Bone marrow (tissue), 2 donors: ENCODE data around the gene MOGAT1.
"Not testable (repeated sequence)": the region's sequence is repeated elsewhere in the genome, so short reads cannot be mapped to it uniquely, and the experiment has no call there.

Experiments
- DNase-seq, 2 donors: peaks; one replicate each; lab custom pipeline; 2025; lab: John Stamatoyannopoulos, UW

Gene MOGAT1

GRCh38 chr2:222710736-222711135 is 39.3 kb downstream of the MOGAT1 start:
- no peak for DNase-seq

DNA sequence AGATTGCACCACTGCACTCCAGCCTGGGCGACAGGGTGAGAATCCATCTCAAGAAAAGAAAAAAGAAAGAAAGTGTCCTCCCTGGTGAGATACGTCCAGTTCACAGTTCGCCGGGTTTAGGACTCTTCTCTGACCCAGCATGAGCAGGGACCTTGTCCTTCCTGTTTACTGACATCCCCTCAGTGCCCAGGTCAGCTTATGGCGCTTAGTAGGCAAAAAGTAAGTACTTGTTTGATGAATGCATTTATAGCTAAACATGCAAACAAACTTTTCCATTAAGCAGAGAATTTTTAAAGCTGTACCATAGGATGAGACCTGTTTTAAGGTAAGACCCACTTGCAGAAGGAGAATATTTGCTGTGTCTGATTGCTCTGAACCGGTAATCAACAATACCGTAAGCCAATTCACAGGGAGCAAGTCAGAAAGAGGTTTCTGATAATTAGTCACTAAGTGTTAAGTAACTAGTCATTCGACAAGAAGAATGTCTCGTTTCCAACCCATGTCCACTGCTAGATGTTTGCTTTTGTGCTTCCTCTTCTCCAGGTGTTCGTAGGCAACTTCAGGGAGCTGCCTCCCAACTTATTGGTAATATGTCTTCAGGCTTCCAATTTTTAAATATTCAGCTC is 40.0 kb downstream of the MOGAT1 start:
- no peak for DNase-seq

DNA sequence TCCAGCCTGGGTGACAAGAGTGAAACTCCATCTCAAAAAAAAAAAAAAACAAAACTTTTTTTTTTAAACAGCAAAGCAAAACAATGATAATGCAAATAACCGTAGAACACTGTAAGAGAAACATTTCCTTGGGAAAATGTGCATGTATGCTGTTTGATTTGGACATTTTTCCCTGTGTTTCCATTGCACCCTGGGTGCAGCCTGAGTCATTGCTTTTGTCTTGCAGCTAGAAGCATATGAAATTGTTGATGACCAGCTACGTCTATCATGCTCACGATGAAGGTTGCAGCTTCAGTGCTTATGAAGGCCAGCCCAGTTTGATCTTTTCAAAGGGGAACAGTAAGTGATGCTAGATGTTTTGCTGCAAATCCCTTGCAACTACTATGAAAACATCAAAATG is 41.5 kb downstream of the MOGAT1 start:
- no peak for DNase-seq

- no peak for DNase-seq
Measured at GRCh38 chr2:222714361-222715241, 43.1 kb downstream of the MOGAT1 start.

- peak in 1 of 2 donors; percentile 31 for DNase-seq
Measured at GRCh38 chr2:222715742-222716141, 44.3 kb downstream of the MOGAT1 start.

DNA sequence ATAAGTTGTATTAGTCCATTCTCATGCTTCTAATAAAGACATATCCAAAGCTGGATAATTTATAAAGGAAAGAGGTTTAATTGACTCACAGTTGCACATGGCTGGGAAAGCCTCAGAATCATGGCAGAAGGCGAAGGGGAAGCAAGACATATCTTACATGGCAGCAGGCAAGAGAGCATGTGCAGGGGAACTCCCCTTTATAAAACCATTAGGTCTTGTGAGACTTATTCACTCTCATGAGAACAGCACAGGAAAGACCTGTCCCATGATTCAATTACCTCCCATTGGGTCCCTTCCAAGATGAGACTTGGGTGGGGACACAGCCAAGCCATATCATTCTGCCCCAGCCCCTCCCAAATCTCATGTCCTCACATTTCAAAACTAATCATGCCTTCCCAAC is 48.3 kb downstream of the MOGAT1 start:
- not testable (repeated sequence) for DNase-seq

- not testable (repeated sequence) for DNase-seq
Measured at GRCh38 chr2:222721597-222721996, 50.1 kb downstream of the MOGAT1 start.

DNA sequence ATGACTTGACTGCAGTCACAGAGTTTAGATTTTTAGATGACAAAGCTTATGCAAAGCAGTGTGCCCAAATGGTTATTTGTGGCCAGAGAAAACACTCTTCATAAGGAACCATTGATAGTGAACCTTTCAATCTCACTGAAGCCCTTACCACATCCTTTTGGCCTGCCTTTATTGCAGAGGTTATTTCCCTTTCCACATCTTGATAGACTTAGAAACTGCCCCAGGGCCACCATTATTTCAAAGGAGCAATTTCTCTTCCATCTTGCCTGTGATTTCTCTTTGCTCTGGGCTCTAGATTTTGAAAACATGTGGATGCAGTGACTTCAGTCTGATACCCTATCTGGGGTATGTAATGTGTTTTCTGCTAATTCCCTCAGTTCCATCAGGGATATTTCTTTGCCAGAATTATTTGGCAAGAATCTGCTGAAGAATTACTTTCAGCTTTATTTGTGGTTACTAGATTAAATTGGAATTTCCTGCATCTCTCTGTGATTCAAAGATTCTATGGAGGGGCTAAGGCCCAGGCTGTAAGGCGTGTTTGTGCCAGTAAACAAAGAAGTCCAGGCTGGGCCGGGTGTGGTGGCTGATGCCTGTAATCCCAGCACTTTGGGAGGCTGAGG is 51.0 kb downstream of the MOGAT1 start:
- DNase-seq, result no peak

- DNase-seq, result no peak
Measured at GRCh38 chr2:222724208-222724607, 52.8 kb downstream of the MOGAT1 start.

GRCh38 chr2:222728621-222729020 is 57.2 kb downstream of the MOGAT1 start:
- no peak for DNase-seq

- DNase-seq, result peak in 1 of 2 donors; percentile 24
Measured at GRCh38 chr2:222730366-222730999, 59.0 kb downstream of the MOGAT1 start.

GRCh38 chr2:222731201-222731621 is 59.8 kb downstream of the MOGAT1 start:
- no peak for DNase-seq

DNA sequence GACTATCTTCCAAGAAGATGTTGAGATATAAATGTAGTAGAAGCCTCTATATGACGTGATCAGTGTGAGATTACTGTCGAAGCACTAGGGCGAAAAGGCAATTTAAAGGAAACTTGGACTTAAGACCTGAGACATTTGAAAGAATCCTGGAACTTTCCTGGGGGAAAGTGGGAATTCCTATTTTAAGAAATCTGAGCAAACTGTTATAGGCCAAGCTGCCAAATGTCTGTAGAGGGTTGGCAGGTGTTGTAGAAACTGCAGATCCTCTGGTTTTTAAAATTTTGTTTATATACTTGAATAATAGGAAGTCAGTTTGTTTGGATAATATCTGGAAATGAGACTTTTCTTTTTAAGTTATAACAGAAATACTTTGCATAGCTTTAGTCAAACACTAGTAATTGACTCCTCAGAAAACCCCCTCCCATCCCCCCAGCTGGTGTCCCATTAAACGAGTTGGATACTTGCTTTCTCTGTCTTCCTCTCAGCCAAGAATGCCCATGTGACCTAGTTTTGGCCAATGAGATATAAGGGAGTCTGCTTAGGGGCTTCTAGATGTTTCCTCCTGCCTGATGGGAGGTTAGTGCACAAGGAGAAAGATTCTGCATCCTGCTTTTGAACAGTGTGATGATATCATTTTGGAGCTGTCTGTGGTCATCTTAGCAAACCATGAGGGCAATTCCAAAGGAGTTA is 61.2 kb downstream of the MOGAT1 start:
- DNase-seq, result no peak

- DNase-seq, result no peak
Measured at GRCh38 chr2:222733470-222733845, 62.0 kb downstream of the MOGAT1 start.

GRCh38 chr2:222733846-222734702 is 62.6 kb downstream of the MOGAT1 start:
- no peak for DNase-seq

DNA sequence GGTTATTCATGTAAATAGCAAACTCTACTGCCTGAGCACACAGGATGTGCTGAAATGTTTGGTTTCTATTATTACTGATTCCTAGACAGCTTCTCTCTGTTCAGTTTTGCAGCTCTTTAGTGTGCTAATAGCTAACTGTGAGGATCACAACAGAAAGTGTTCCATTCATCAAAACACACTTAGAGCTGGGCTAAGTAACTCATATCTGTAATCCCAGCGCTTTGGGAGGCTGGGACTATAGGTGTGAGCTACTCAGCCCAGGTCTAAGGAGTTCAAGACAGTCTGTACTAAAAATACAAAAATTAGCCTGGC is 63.2 kb downstream of the MOGAT1 start:
- no peak for DNase-seq

GRCh38 chr2:222736301-222736700 is 64.8 kb downstream of the MOGAT1 start:
- DNase-seq, result no peak

GRCh38 chr2:222736924-222737323 is 65.5 kb downstream of the MOGAT1 start:
- DNase-seq, result no peak

GRCh38 chr2:222738312-222738711 is 66.9 kb downstream of the MOGAT1 start:
- DNase-seq, result no peak

- no peak for DNase-seq
Measured at GRCh38 chr2:222738809-222739208, 67.4 kb downstream of the MOGAT1 start.

DNA sequence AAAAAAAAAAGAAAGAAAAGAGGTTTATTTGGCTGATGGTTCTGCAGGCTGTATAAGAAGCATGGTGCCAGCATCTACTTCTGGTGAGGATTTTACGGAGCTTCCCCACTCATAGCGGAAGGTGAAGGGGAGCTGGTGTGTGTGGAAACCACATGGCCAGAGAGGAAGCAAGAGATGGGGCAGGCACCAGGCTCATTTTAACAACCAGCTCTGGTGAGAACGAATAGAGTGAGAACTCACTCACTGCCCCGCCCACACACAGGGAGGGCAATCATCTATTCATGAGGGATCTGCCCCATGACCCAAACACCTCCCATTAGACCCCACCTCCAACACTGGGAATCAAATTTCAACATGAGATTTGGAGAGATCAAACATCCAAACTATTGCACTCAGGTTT is 68.5 kb downstream of the MOGAT1 start:
- DNase-seq, result no peak
